ENCODE measurements around the gene IQGAP3. TPM values are rescaled to one million over a fixed set of nuclear protein-coding genes. Genes with fewer than 3 reads are reported as not detected.

The IQGAP3 gene
- total and polyA plus RNA-seq, 2 of the 4 experiments (the other 2 are of a cell fraction): 12.5 to 13.6 TPM

DNA sequence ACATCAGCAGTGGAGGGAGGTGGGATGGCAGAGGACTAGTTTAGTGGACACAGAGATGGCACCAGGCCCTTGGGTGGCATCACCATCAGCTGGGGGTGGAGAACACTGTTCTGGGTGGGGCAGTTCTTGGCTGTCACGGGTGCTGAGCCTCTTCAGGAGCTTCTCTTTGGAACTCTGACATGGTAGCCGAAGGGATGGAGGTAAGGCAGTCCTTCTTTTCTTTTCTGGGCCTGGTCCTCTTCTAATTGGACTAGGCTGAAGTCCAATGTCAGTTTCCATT is 63.5 kb downstream of the IQGAP3 start:
- Histone ChIP-seq H3K23ac (ENCODE audit: low read depth, low read length) (peak overlapping the region; percentile 73; the same call in 1 of the 2 replicates), H2BK120ac (ENCODE audit: low read depth, low read length) (peak overlapping the region; percentile 91), H2BK5ac (ENCODE audit: low read depth, low read length, poor library complexity, severe bottlenecking) (peak overlapping the region; percentile 71), H3K4me1 (ENCODE audit: control insufficient read depth, insufficient read depth, low read length) (peaks cover 35% of the 10 kb centered on the region), H3K27ac (ENCODE audit: insufficient read depth, low read length) (peak overlapping the region; percentile 52; the same call in 1 of the 2 replicates), H3K9ac (ENCODE audit: low read depth, low read length) (no peak overlapping the region), H2BK15ac (ENCODE audit: low read depth, low read length) (peak overlapping the region; percentile 83; the same call in 1 of the 3 replicates), H3K9me3 (ENCODE audit: control insufficient read depth, insufficient read depth, low read length) (no peaks in the 10 kb centered on the region), H3K4me2 (ENCODE audit: low read depth, low read length) (no peak overlapping the region; the same call in 1 of the 2 replicates), H3K14ac (replicated peaks; ENCODE audit: low read depth, low read length) (peak overlapping the region; percentile 64), H4K91ac (ENCODE audit: insufficient read depth, low read depth, low read length) (peak overlapping the region; percentile 61), H3K9me1 (ENCODE audit: insufficient read depth, low read length) (peaks cover 38% of the 10 kb centered on the region), H2AK9ac (replicated peaks; ENCODE audit: low read depth, low read length, poor library complexity) (peak overlapping the region; percentile 29), H2AK5ac (ENCODE audit: low read depth, low read length) (peak overlapping the region; percentile 95), H3K18ac (ENCODE audit: low read depth, low read length) (peak overlapping the region; percentile 85), H3K4ac (ENCODE audit: low read depth, low read length) (peak overlapping the region; percentile 86), H2AFZ (replicated peaks; ENCODE audit: low read length, poor library complexity) (peak overlapping the region; percentile 74), H3K27me3 (ENCODE audit: control insufficient read depth, insufficient read depth, low read length) (no peaks in the 10 kb centered on the region), H3K56ac (ENCODE audit: extremely low read depth, insufficient read depth, low read length) (no peak overlapping the region), H3K4me3 (ENCODE audit: insufficient read depth, low read depth, low read length) (no peak overlapping the region), H4K5ac (ENCODE audit: low read depth, low read length) (peak overlapping the region; percentile 60), H4K8ac (ENCODE audit: low read depth in 2 of 2, low read length in 2 of 2) (peak overlapping the region in 1 of 2 experiments; percentile 76; a peak in 1 of 4 replicates), H4K20me1 (ENCODE audit: insufficient read depth, low read length) (no peaks in the 10 kb centered on the region), H3K36me3 (ENCODE audit: control insufficient read depth, insufficient read depth, low read length) (no peaks in the 10 kb centered on the region), H2BK20ac (ENCODE audit: low read depth, low read length) (peak overlapping the region; percentile 88), H3K79me1 (ENCODE audit: low read depth in 1 of 2, low read length in 2 of 2) (peaks cover 4 to 23% of the 10 kb centered on the region in 2 experiments; a peak in 3 of 4 replicates)
- CTCF ChIA-PET: interaction anchor here (1.2 kb wide), 2 partner anchors 13 to 123 kb away, joined by 3 to 4 read pairs; no protein-coding TSS in a partner anchor
- WGBS, 2 experiments (ENCODE audit: extremely low coverage in 2 of 2, insufficient read length in 1 of 2): no CpG with 5 or more reads among the region's 2 CpGs
- DNase-seq (no peak), ATAC-seq (ENCODE audit: low read depth) (no peak)
- BruUV-seq (replicated peaks): no TSS peak
- POLR2A ChIA-PET (ENCODE audit: unreplicated experiment): no interaction called here
- intact Hi-C loops (cut with micrococcal nuclease): loop anchor here (10.0 kb wide), 1 partner anchor 216 kb away; the partner anchor contains the start of genes ISG20L2 and METTL25B
- TF ChIP-seq CEBPB (IDR thresholded peaks at IDR 0.05; ENCODE audit: low read depth, low read length) (no peak), FOS (IDR thresholded peaks at IDR 0.05; ENCODE audit: low read depth, low read length) (no peak), MAFK (IDR thresholded peaks at IDR 0.05; ENCODE audit: low read depth, low read length) (no peak), SMC3 (IDR thresholded peaks at IDR 0.05; ENCODE audit: low read depth, low read length) (no peak), RFX5 (IDR thresholded peaks at IDR 0.05; ENCODE audit: low read depth, low read length) (no peak)
- TF ChIP-seq, protein P1, sequence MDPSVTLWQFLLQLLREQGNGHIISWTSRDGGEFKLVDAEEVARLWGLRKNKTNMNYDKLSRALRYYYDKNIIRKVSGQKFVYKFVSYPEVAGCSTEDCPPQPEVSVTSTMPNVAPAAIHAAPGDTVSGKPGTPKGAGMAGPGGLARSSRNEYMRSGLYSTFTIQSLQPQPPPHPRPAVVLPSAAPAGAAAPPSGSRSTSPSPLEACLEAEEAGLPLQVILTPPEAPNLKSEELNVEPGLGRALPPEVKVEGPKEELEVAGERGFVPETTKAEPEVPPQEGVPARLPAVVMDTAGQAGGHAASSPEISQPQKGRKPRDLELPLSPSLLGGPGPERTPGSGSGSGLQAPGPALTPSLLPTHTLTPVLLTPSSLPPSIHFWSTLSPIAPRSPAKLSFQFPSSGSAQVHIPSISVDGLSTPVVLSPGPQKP (IDR thresholded peaks at IDR 0.05; ENCODE audit: borderline replicate concordance, low read depth, low read length): no peak
- in situ Hi-C loops (cut with MboI; ENCODE audit: low sequenced_read_pairs): no loop called here
- dilution Hi-C loops (cut with HindIII; ENCODE audit: low sequenced_read_pairs, unreplicated experiment): no loop called here
